Measurements from ENCODE around the gene TMED8.
"Not testable (repeated sequence)": the region's sequence is repeated elsewhere in the genome, so short reads cannot be mapped to it uniquely, and the experiment has no call there.

Gene TMED8

DNA sequence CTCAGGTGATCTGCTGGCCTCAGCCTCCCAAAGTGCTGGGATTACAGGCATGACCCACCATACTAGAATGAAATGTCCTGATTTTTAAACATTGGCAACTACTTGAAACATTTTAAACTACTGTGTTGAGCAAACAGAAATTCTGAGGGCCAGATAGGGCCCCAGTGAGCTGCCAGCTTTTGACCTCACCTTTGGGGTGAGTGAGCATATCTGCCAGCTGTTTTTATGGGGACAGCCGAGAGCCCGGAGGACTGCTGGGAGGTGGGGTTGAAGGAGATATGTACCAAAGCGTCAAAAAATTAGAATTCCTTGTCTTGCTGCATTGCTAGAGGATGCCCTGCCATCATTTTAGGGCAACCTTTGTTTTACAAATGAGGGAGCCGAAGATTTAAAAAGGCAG lies 53.3 kb downstream of the TMED8 start:
- no peak for DNase-seq (ENCODE audit: low read depth in 4 of 4, low spot score in 1 of 4)

DNA sequence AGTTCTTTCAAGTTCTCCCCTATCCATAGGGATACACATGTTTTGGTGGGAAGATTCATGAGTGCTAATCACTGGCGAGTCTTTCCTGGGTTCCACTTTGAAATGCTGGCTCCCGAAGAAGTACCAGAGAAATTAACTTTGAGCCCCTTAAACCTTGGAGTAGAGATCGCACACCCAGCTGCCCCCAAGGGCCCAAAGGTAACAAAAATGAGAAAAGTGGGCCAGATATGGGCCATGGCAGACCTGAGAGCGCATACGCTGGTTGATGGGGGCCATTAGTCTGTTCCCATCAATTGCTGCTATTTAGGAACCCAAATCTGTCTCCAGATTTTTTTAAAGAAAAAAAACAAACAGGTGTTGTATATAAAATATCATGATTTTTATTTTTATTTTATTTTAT lies 53.9 kb downstream of the TMED8 start:
- DNase-seq (ENCODE audit: low read depth in 4 of 4, low spot score in 1 of 4), result no peak

DNA sequence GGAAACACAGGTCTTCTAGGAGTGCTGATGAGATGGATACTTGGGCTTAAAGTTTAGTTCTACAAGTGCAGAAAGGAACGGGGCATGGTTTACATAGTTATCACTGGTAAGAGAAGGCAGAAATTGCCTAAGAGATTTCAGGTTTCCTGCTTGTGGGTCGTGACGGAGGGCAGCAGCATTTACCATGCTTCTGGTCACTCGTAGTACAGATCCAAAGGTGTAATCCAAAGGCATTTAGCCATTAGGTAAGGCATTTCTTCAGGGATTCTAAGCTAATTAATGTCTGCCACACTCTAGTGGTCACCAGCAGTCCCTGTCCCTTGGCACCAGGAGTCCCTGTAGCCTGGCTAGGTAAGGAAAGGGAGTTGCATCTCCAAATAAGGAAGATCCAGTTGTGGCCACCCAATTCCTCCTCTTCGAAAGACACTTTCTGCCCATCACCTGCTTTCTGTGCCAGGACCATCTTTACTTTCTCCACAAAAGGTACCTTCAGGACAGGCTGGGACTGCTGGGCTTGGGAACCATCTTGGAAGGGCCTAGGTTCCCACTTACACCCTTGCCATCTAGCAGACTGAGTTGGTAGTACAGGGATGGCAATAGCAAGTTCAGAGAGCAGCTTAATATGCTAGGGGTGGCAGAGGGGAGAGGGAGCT lies 54.5 kb downstream of the TMED8 start:
- no peak for DNase-seq (ENCODE audit: low read depth in 4 of 4, low spot score in 1 of 4)

- peak; percentile 77 to 88 (median 86) for DNase-seq (ENCODE audit: low read depth in 4 of 4, low spot score in 1 of 4)
These were observed 56.5 kb downstream of the TMED8 start, which contains the start of gene POMT2 for GRCh38 chr14:77320238-77320935. TSS of gene POMT2 (minus strand) at chr14:77320883. CDS start at chr14:77320681, 202 bp downstream.

DNA sequence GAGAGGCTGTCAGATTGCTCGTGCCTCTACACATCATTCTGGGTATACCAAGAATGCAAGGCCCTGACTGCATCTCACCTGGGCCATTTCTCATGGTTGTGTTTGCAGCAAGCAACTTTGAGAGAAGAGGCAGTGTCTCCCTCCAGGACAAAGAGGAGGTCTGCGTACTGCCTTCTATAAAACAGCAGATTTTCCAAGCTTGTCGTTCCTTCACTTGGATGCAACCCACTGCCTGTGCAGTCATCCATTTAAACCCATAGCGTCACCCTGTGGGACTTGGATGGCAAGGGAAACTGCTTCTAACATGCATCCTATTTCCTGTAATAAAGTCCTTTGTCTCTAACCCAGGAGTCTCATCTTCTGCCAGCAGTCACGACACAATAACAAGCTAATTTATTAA lies 57.5 kb downstream of the TMED8 start:
- no peak for DNase-seq (ENCODE audit: low read depth in 4 of 4, low spot score in 1 of 4)

GRCh38 chr14:77318756-77319155 lies 58.1 kb downstream of the TMED8 start:
- DNase-seq (ENCODE audit: low read depth in 4 of 4, low spot score in 1 of 4), result not testable (repeated sequence)

GRCh38 chr14:77318006-77318553 lies 58.8 kb downstream of the TMED8 start:
- DNase-seq (ENCODE audit: low read depth in 4 of 4, low spot score in 1 of 4), result no peak

DNA sequence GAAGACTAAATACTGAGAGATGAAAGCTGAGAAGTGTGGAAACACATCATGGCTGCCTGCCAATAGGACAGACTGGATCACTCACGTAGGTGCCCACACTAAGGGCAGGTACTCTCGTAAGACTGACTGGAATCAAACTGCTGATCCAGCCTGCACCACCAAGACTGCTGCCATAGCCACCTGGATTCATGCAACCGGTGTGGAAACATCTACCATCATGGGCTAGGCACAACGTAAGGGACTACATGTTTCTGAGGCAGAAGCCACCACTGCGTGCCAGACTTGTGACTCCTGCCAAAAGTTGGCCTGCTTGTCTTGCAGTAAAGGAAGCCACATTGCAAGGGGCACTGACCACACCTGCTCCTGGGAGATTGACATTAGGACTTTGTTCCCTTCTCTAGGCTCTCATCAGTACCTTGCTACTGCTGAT lies 60.0 kb downstream of the TMED8 start:
- no peak for DNase-seq (ENCODE audit: low read depth in 4 of 4, low spot score in 1 of 4)

DNA sequence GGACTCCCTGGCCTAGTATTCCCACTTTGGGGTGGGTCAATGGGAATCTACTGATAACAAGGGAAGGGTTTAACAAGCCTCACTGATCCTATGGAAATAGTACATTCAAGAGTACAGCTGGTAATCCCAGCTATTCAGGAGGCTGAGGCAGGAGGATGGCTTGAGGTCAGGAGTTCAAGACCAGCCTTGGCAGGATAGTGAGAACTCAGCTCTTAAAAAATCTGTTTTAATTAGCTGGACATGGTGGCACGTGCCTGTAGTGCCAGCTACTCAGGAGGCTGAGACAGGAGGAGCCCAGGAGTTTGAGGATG lies 60.7 kb downstream of the TMED8 start:
- DNase-seq (ENCODE audit: low read depth in 4 of 4, low spot score in 1 of 4), result no peak

GRCh38 chr14:77314539-77315457 lies 62.1 kb downstream of the TMED8 start:
- DNase-seq (ENCODE audit: low read depth in 4 of 4, low spot score in 1 of 4), result no peak

- DNase-seq (ENCODE audit: low read depth in 4 of 4, low spot score in 1 of 4), result no peak
These were observed 62.9 kb downstream of the TMED8 start for GRCh38 chr14:77314043-77314442.

GRCh38 chr14:77313371-77313770 lies 63.5 kb downstream of the TMED8 start:
- no peak for DNase-seq (ENCODE audit: low read depth in 4 of 4, low spot score in 1 of 4)

DNA sequence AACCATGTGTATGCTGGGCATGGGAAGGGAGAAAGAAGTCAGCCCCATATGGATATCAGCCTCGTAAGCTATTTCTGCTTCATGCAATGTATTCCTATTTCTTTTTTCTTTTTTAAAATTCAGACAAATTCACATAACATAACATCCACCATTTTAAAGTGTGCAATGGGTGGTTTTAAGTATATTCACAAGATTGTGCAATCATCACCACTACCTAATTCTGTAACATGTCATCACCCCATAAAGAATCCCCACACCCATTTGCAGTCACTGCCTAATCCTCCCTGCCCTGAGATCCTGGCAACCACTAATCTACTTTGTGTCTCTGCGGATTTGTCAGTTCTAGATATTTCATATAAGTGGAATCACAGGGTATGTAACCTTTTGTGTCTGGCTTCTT lies 65.7 kb downstream of the TMED8 start:
- DNase-seq (ENCODE audit: low read depth in 4 of 4, low spot score in 1 of 4), result no peak

DNA sequence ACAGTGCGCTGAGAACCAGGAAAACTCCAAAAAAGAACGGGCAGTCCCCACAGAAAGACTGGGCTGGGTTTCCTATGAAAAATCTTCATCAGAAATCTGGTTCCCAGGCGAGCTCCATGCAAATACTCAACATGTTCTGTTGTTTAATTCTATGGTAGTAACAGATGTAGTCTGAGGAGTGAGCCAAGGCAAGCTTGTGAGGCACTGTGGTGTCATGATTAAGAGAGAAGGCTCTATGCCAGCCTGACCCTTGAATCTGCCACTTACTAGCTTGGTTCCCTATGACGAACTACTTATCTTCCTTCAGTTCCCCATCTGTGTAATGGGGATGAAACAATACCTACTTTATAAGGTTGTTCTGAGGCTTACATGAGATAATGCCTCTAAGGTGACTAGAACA lies 66.9 kb downstream of the TMED8 start:
- DNase-seq (ENCODE audit: low read depth in 4 of 4, low spot score in 1 of 4), result no peak

DNA sequence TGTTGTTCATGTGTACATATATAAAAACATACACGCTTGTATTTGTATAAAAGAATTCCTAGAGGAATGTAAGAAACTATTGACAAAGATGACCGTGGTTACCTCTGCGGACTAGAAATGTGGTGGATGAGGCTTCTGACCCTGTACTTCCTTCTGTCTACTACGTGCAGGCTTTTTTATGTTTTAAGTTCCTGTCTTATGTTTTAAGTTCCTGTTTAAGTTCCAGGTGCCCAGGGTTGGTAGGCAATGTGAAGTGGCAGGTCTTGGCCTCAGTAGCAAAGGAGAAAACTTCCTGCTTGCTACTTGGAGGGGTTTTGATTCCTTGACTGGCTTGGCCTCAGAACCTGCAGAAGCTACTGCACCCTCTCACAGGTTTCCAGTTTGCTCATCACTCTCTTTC lies 67.8 kb downstream of the TMED8 start:
- DNase-seq (ENCODE audit: low read depth in 4 of 4, low spot score in 1 of 4), result no peak

DNA sequence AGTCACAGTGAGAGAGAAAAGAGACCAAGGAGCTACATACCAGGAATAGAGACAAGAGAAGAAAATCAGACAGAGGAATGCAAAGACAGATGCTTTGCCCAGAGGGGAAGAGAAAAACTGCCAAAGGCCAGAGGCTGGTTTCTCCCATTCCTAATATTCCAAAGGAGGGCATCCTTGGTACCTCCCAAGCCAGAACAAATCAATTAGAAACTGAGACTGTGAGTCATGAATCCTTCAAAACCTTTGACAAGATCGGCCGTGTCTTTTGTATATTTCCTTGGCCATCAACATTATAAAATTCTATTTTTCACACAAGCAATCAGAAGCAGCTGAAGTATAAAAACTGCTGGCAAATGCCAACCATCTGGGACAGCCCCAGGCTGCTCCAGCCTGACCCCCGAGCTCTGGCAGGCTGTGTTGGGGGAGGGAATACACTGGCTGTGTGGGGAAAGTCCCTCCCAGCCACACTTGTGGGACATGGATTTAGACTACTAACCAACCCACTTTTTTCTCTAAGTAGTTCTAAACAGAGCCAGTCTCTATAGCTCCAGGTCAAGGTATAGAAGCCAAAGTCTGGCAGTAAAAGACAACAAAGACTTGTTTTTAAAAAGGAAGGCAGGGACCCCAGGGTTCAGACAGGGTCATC lies 69.9 kb downstream of the TMED8 start:
- DNase-seq (ENCODE audit: low read depth in 4 of 4, low spot score in 1 of 4), result no peak

- no peak for DNase-seq (ENCODE audit: low read depth in 4 of 4, low spot score in 1 of 4)
These were observed 70.5 kb downstream of the TMED8 start for GRCh38 chr14:77306416-77306815.

DNA sequence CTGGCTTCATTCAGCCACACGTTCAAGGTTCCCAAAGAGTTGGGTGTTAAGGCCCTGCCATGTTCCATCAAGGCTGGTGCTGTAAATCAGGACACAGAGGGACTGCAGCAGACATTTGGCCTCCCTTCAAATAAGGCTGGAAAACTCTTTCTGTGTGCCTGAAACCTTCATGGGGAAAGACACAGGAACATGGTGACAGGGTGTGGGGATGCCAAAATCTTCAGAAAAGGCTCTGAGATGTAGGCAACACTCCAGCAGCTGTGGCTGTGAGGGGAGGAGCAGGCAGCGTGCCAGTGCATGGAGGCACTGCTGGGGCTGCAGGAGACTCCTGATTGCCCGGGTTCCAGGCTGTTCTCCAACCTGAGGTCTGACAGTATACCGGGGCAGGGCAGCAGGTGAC lies 71.2 kb downstream of the TMED8 start:
- no peak for DNase-seq (ENCODE audit: low read depth in 4 of 4, low spot score in 1 of 4)

DNA sequence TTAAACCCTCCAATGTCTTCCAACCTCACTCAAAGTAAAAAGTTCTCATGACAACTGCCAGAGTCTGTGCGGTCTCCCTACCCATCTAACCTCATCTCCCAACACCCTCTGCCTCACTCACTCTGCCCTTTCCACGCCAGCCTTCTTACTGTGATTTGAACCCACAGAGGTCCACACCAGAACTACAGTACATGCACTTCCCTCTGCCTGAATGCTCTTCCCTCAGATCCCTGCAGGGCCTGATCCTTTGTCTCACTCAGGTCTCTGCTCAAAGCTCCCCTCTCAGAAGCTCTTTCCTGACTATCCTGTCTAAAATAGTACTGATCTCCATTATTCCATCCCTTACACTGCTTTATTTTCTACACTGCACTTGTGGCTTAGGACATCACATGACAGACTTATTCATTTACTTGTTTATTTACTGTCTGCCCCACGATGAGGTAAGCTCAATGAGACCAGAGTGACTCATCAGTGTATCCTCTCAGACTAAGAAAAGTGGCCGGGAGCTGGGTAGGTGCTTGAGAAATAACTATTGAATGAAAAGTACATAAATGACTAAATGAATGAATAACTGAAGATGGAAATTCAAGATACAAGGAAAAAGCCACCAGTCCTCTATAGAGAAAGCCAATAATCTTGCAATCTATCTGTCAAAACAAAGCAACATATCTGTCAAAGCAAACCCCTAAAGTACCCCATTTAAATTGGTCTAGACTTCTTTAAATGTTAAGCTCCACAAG lies 73.3 kb downstream of the TMED8 start:
- DNase-seq (ENCODE audit: low read depth in 4 of 4, low spot score in 1 of 4), result peak in 1 of 4 experiments; percentile 21

GRCh38 chr14:77302926-77303325 lies 74.0 kb downstream of the TMED8 start:
- peak in 1 of 4 experiments; percentile 34 for DNase-seq (ENCODE audit: low read depth in 4 of 4, low spot score in 1 of 4)
